Astrocyte (in vitro differentiated cells and primary cell): ENCODE data around the gene CMTM8. TPM values are rescaled to one million over a fixed set of nuclear protein-coding genes. Genes with fewer than 3 reads are reported as not detected.

Experiments used
- DNase-seq: peaks from one replicate; pipeline ENCODE4 v3.0.0-alpha.2; 2010; ENCODE audit warnings: low read depth
- FAIRE-seq: peaks from 2 replicates; lab custom pipeline; 2011; peaks lifted over from hg19 to GRCh38; lab: Jason Lieb, UNC
- H2AFZ ChIP-seq: 2 replicates; pipeline ENCODE4 v1.6.0; 2012; ENCODE audit warnings: low read depth, low read length, inconsistent platforms
- H3K27ac ChIP-seq: 2 replicates; pipeline ENCODE4 v1.5.1; 2011; ENCODE audit warnings: low read depth, low read length, inconsistent platforms
- H3K27me3 ChIP-seq: 2 replicates; pipeline ENCODE4 v1.6.0; 2011; ENCODE audit warnings: low read length, inconsistent platforms; ENCODE audit not compliant: insufficient read depth
- H3K36me3 ChIP-seq: 2 replicates; pipeline ENCODE4 v1.5.1; 2011; ENCODE audit warnings: low read length, inconsistent platforms; ENCODE audit not compliant: insufficient read depth
- H3K4me1 ChIP-seq: 2 replicates; pipeline ENCODE4 v1.5.1; 2011; ENCODE audit warnings: low read length, inconsistent platforms; ENCODE audit not compliant: insufficient read depth
- H3K4me2 ChIP-seq: 2 replicates; pipeline ENCODE4 v1.6.0; 2012; ENCODE audit warnings: low read length, inconsistent platforms
- H3K4me3 ChIP-seq: 2 replicates; pipeline ENCODE4 v1.5.1; 2011; ENCODE audit warnings: low read depth, mild to moderate bottlenecking, low read length, inconsistent platforms; ENCODE audit not compliant: insufficient read depth
- H3K79me2 ChIP-seq: 2 replicates; pipeline ENCODE4 v1.6.0; 2012; ENCODE audit warnings: mild to moderate bottlenecking, low read length, inconsistent platforms; ENCODE audit not compliant: insufficient read depth
- H3K9ac ChIP-seq: 2 replicates; pipeline ENCODE4 v1.6.0; 2012; ENCODE audit warnings: mild to moderate bottlenecking, low read length, inconsistent platforms
- H3K9me3 ChIP-seq: 2 replicates; pipeline ENCODE4 v1.5.1; 2012; ENCODE audit warnings: low read depth, mild to moderate bottlenecking, low read length, inconsistent platforms; ENCODE audit not compliant: insufficient read depth
- H4K20me1 ChIP-seq: 2 replicates; pipeline ENCODE4 v1.6.0; 2012; ENCODE audit warnings: low read length, inconsistent platforms; ENCODE audit not compliant: insufficient read depth
- H3K27ac Mint-ChIP-seq: one replicate; pipeline ENCODE4 v1.8.0; 2021; ENCODE audit warnings: mild to moderate bottlenecking, mixed read lengths; ENCODE audit not compliant: unreplicated experiment
- H3K27me3 Mint-ChIP-seq: one replicate; pipeline ENCODE4 v1.8.0; 2021; ENCODE audit warnings: low read depth, mixed read lengths; ENCODE audit not compliant: unreplicated experiment
- H3K36me3 Mint-ChIP-seq: one replicate; pipeline ENCODE4 v1.8.0; 2021; ENCODE audit warnings: low read depth, mixed read lengths; ENCODE audit not compliant: unreplicated experiment
- H3K4me1 Mint-ChIP-seq: one replicate; pipeline ENCODE4 v1.8.0; 2021; ENCODE audit warnings: low read depth, mixed read lengths; ENCODE audit not compliant: unreplicated experiment
- H3K4me3 Mint-ChIP-seq: one replicate; pipeline ENCODE4 v1.8.0; 2021; ENCODE audit warnings: mild to moderate bottlenecking, moderate library complexity, mixed read lengths; ENCODE audit not compliant: unreplicated experiment
- H3K9me3 Mint-ChIP-seq: one replicate; pipeline ENCODE4 v1.8.0; 2021; ENCODE audit warnings: mild to moderate bottlenecking, mixed read lengths; ENCODE audit not compliant: unreplicated experiment
- EZH2 ChIP-seq: IDR thresholded peaks from 2 replicates; pipeline ENCODE4 v1.6.1; 2012; ENCODE audit warnings: mild to moderate bottlenecking, low read length, inconsistent platforms; ENCODE audit not compliant: insufficient read depth
- total RNA-seq: library from RNA; stranded (reverse); gene quantifications from 2 replicates; pipeline ENCODE4 v1.2.1, GENCODE V29; 2021
- TF ChIP-seq, protein P1 (sequence below): IDR thresholded peaks from 2 replicates; pipeline ENCODE4 v1.5.1; 2011; ENCODE audit warnings: low read depth, mild to moderate bottlenecking, inconsistent platforms, low read length, moderate library complexity; ENCODE audit not compliant: insufficient read depth

CMTM8 gene
- total RNA-seq, 1 donor from 2014 or later: 1.6 TPM

DNA sequence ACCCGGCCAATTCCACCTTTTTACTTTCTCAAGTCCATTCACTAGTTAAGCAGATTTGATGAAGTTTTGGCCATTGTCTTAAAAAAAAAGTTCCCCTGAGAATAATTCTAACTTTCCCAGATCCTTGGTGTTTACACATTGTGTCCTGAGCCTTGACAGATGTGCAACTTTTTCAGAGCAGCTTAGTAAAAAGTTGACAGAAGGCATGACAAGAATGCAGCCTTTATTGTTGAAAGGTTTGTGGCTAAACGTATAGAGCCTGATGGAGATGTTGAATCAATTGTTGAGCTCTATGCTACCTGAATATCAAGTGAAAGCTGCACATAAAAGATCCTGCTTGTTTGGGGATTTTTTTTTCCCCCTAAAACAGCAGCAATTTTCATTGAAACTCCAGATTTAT, 77.8 kb downstream of the CMTM8 start:
- Histone ChIP-seq H3K36me3 (no peaks in the 10 kb centered on the region), H2AFZ (no peak overlapping the region), H3K9ac (no peak overlapping the region), H3K9me3 (no peaks in the 10 kb centered on the region), H4K20me1 (no peaks in the 10 kb centered on the region), H3K27ac (no peak overlapping the region), H3K4me3 (no peak overlapping the region), H3K27me3 (no peaks in the 10 kb centered on the region), H3K4me2 (no peak overlapping the region), H3K4me1 (peaks cover 6% of the 10 kb centered on the region), H3K79me2 (no peaks in the 10 kb centered on the region)
- FAIRE-seq (no peak), DNase-seq (no peak)
- H3K9me3 Mint-ChIP-seq: no peaks in the 10 kb centered on the region
- H3K36me3 Mint-ChIP-seq: no peaks in the 10 kb centered on the region
- no peak overlapping the region for H3K4me3 Mint-ChIP-seq
- TF ChIP-seq, protein P1, sequence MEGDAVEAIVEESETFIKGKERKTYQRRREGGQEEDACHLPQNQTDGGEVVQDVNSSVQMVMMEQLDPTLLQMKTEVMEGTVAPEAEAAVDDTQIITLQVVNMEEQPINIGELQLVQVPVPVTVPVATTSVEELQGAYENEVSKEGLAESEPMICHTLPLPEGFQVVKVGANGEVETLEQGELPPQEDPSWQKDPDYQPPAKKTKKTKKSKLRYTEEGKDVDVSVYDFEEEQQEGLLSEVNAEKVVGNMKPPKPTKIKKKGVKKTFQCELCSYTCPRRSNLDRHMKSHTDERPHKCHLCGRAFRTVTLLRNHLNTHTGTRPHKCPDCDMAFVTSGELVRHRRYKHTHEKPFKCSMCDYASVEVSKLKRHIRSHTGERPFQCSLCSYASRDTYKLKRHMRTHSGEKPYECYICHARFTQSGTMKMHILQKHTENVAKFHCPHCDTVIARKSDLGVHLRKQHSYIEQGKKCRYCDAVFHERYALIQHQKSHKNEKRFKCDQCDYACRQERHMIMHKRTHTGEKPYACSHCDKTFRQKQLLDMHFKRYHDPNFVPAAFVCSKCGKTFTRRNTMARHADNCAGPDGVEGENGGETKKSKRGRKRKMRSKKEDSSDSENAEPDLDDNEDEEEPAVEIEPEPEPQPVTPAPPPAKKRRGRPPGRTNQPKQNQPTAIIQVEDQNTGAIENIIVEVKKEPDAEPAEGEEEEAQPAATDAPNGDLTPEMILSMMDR: no peak
- no peak for TF ChIP-seq EZH2
- no peaks in the 10 kb centered on the region for H3K27me3 Mint-ChIP-seq
- H3K4me1 Mint-ChIP-seq: peaks cover 8% of the 10 kb centered on the region
- H3K27ac Mint-ChIP-seq: no peak overlapping the region

DNA sequence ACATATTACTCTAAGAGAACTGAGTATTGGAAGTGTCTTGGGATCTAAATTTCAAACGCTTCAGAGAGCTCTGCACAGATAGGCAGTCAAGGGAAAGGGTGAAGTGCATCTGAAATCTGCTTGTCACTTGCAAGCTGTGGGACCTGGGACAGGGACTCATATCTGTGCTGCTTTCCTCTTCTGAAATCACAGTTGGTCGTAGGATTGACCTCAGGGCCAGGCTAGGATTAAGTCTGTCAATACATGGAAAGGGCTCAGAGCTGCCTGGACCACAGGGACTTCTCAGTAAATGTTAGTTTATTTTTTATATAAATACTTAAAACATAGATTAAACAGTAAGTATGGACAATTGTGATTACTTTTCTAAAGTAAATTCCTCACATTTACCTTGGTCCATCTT, 78.5 kb downstream of the CMTM8 start:
- no peak overlapping the region for H3K4me3 ChIP-seq
- no peak overlapping the region for H3K27ac Mint-ChIP-seq
- H3K27me3 ChIP-seq: no peaks in the 10 kb centered on the region
- no peak for TF ChIP-seq EZH2
- TF ChIP-seq, protein P1: no peak
- H3K79me2 ChIP-seq: no peaks in the 10 kb centered on the region
- no peaks in the 10 kb centered on the region for H4K20me1 ChIP-seq
- no peak overlapping the region for H3K4me3 Mint-ChIP-seq
- FAIRE-seq: no peak
- no peak overlapping the region for H3K9ac ChIP-seq
- no peaks in the 10 kb centered on the region for H3K36me3 ChIP-seq
- no peaks in the 10 kb centered on the region for H3K27me3 Mint-ChIP-seq
- no peaks in the 10 kb centered on the region for H3K9me3 ChIP-seq
- H3K9me3 Mint-ChIP-seq: no peaks in the 10 kb centered on the region
- peaks cover 8% of the 10 kb centered on the region for H3K4me1 Mint-ChIP-seq
- no peak overlapping the region for H3K27ac ChIP-seq
- no peak for DNase-seq
- H3K4me2 ChIP-seq: no peak overlapping the region
- H2AFZ ChIP-seq: no peak overlapping the region
- peaks cover 6% of the 10 kb centered on the region for H3K4me1 ChIP-seq
- peaks cover under 1% of the 10 kb centered on the region for H3K36me3 Mint-ChIP-seq

DNA sequence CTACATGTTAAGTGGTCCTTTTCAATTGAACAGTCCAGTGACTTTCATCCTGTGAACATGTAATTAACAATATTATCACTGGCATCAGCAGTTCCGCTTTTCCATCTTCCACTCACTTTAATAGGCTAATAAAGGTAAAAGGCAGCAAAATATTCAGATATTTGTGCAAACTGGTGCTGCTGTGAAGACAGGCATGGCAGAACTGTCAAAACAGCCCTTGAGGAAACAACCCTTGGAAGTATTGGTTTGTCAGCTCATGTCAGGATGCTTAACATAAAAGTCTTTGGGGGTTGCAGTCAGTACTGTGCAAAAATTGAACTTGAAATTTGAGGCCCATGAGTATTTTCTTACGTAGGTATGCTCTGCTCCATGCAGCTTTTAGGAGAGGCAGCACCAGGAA, 81.1 kb downstream of the CMTM8 start:
- FAIRE-seq (no peak), DNase-seq (no peak)
- H3K27me3 ChIP-seq: peaks cover 5% of the 10 kb centered on the region
- no peak overlapping the region for H3K9ac ChIP-seq
- Mint-ChIP-seq H3K36me3 (peaks cover 3% of the 10 kb centered on the region), H3K27me3 (peaks cover 7% of the 10 kb centered on the region), H3K4me1 (no peaks in the 10 kb centered on the region), H3K4me3 (no peak overlapping the region), H3K27ac (no peak overlapping the region), H3K9me3 (no peaks in the 10 kb centered on the region)
- H3K4me2 ChIP-seq: no peak overlapping the region
- H3K4me3 ChIP-seq: no peak overlapping the region
- H3K4me1 ChIP-seq: no peaks in the 10 kb centered on the region
- no peaks in the 10 kb centered on the region for H3K9me3 ChIP-seq
- H4K20me1 ChIP-seq: no peaks in the 10 kb centered on the region
- TF ChIP-seq, protein P1: no peak
- TF ChIP-seq EZH2: no peak
- no peak overlapping the region for H3K27ac ChIP-seq
- H2AFZ ChIP-seq: no peak overlapping the region
- no peaks in the 10 kb centered on the region for H3K79me2 ChIP-seq
- no peaks in the 10 kb centered on the region for H3K36me3 ChIP-seq
